ENCODE results near the gene DDA1.

Gene DDA1

GRCh38 chr19:17339088-17339741, 29.9 kb downstream of the DDA1 start:
- H3K27ac ChIP-seq = no peak overlapping the region
- TF ChIP-seq CTCF (conservative IDR thresholded peaks at IDR 0.05) = no peak

- no peak overlapping the region for H3K27ac ChIP-seq
- no peak for TF ChIP-seq CTCF (conservative IDR thresholded peaks at IDR 0.05)
Measured at GRCh38 chr19:17340302-17340870, 31.0 kb downstream of the DDA1 start.

DNA sequence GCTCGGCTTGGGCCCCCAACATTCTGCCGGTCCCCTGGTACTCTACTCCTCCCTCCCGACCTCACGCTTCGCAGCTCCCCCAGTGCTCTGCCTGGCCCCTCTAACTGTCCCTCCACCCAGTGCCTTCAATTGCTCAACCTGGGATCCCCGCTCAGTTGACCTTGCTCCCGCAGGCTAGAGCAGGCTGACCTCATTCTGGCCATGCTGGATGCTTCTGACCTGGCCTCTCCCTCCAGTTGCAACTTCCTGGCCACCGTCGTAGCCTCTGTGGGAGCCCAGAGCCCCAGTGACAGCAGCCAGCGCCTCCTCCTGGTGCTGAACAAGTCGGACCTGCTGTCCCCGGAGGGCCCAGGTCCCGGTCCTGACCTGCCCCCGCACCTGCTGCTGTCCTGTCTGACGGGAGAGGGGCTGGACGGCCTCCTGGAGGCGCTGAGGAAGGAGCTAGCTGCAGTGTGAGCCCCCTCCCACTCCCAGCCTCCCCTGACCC, 31.6 kb downstream of the DDA1 start:
- H3K27ac ChIP-seq = no peak overlapping the region
- TF ChIP-seq CTCF (conservative IDR thresholded peaks at IDR 0.05) = no peak

DNA sequence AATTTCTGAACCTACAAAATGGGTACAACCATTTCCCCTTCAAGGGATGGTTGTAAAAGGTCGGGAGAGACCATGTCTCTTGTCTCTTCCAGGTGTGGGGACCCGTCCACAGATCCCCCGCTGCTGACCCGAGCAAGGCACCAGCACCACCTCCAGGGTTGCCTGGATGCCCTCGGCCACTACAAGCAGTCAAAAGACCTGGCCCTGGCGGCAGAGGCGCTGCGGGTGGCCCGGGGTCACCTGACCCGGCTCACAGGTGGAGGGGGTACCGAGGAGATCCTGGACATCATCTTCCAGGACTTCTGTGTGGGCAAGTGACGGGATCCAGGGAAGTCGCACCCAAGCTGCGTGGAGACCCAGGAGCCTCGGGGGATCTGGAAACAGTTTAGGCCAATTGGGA, 32.0 kb downstream of the DDA1 start:
- no peak overlapping the region for H3K27ac ChIP-seq
- no peak for TF ChIP-seq CTCF (conservative IDR thresholded peaks at IDR 0.05)

GRCh38 chr19:17341845-17342244, 32.5 kb downstream of the DDA1 start:
- TF ChIP-seq CTCF (conservative IDR thresholded peaks at IDR 0.05) = no peak
- no peak overlapping the region for H3K27ac ChIP-seq

GRCh38 chr19:17346109-17346671, 36.8 kb downstream of the DDA1 start:
- no peak overlapping the region for H3K27ac ChIP-seq
- peak; percentile 98 for TF ChIP-seq CTCF (conservative IDR thresholded peaks at IDR 0.05)

GRCh38 chr19:17347361-17347760, 38.0 kb downstream of the DDA1 start:
- H3K27ac ChIP-seq = no peak overlapping the region
- no peak for TF ChIP-seq CTCF (conservative IDR thresholded peaks at IDR 0.05)

All from VCaP (cell line).